DOHH2 (cell line): ENCODE data around the gene HCFC1R1.

Experiments used
- CTCF ChIP-seq: fragments of 200-600 bp; sonication (generic); IDR thresholded peaks from one replicate; pipeline ENCODE4 v1.5.1; 2014; ENCODE audit warnings: antibody characterized with exemption, mild to moderate bottlenecking, low read depth, low read length; ENCODE audit not compliant: poor library complexity, severe bottlenecking
- EZH2phosphoT487 ChIP-seq: fragments of 200-600 bp; sonication (generic); IDR thresholded peaks from 2 replicates; pipeline ENCODE4 v1.6.1; 2017; ENCODE audit warnings: borderline replicate concordance, mild to moderate bottlenecking, antibody characterized with exemption, low read length, moderate library complexity, mixed read lengths

GRCh38 chr16:3022684-3023414 lies 893 bp downstream of the HCFC1R1 start:
- TF ChIP-seq CTCF (no peak), EZH2phosphoT487 (no peak)
